ENCODE data around the gene MIF. TPM values are rescaled to one million over a fixed set of nuclear protein-coding genes. Genes with fewer than 3 reads are reported as not detected.
"Not testable (repeated sequence)": the region's sequence is repeated elsewhere in the genome, so short reads cannot be mapped to it uniquely, and the experiment has no call there.

Gene MIF
- total RNA-seq, 6 experiments from 2014 or later = 79.4 to 561 (median 307) TPM

- 100% methylated on average over 4 of the region's 6 CpGs for WGBS (ENCODE audit: insufficient coverage, low coverage, low lambda C conversion rate, missing lambda C conversion rate)
- Histone ChIP-seq H3K36me3 (peaks cover 0 to 33% (median 10%) of the 10 kb centered on the region in 4 donors), H3K4me1 (peaks cover 0 to 3% (median 0%) of the 10 kb centered on the region in 4 donors), H3K27ac (no peak overlapping the region), H3K27me3 (no peaks in the 10 kb centered on the region), H3K4me3 (no peak overlapping the region), H3K9me3 (no peaks in the 10 kb centered on the region)
- no peak for ATAC-seq
- intact Hi-C loops (cut with DNase I) = no loop called here
- no peak for TF ChIP-seq POLR2A (IDR thresholded peaks at IDR 0.05)
- TF ChIP-seq CTCF (IDR thresholded peaks at IDR 0.05) = no peak
- no peak for DNase-seq
These were observed 30.9 kb downstream of the MIF start for GRCh38 chr22:23925020-23925606.

GRCh38 chr22:23926561-23926960, 32.4 kb downstream of the MIF start:
- TF ChIP-seq POLR2A (IDR thresholded peaks at IDR 0.05) = no peak
- no peak for TF ChIP-seq CTCF (IDR thresholded peaks at IDR 0.05)
- Histone ChIP-seq H3K4me3 (no peak overlapping the region), H3K4me1 (no peaks in the 10 kb centered on the region), H3K27me3 (no peaks in the 10 kb centered on the region), H3K27ac (no peak overlapping the region), H3K9me3 (no peaks in the 10 kb centered on the region), H3K36me3 (peaks cover 0 to 33% (median 10%) of the 10 kb centered on the region in 4 donors)
- intact Hi-C loops (cut with DNase I) = no loop called here
- ATAC-seq (peak in 1 of 4 donors; percentile 20), DNase-seq (peak in 1 of 3 donors; percentile 36)
- WGBS (ENCODE audit: insufficient coverage, low coverage, low lambda C conversion rate, missing lambda C conversion rate) = 66% methylated on average over 11 of the region's 14 CpGs

- Histone ChIP-seq H3K36me3 (no peaks in the 10 kb centered on the region), H3K27me3 (no peaks in the 10 kb centered on the region), H3K9me3 (no peaks in the 10 kb centered on the region), H3K27ac (no peak overlapping the region), H3K4me1 (no peaks in the 10 kb centered on the region), H3K4me3 (no peak overlapping the region)
- DNase-seq (no peak), ATAC-seq (peak in 2 of 4 donors; percentile 63 to 68)
- TF ChIP-seq CTCF (IDR thresholded peaks at IDR 0.05) (no peak), POLR2A (IDR thresholded peaks at IDR 0.05) (no peak)
- 52% methylated on average over 5 of the region's 5 CpGs for WGBS (ENCODE audit: insufficient coverage, low coverage, low lambda C conversion rate, missing lambda C conversion rate)
- intact Hi-C loops (cut with DNase I) = no loop called here
These were observed 44.3 kb downstream of the MIF start for GRCh38 chr22:23938328-23939016.

GRCh38 chr22:23939017-23939357, 44.8 kb downstream of the MIF start:
- TF ChIP-seq CTCF (IDR thresholded peaks at IDR 0.05) = no peak
- TF ChIP-seq POLR2A (IDR thresholded peaks at IDR 0.05) = no peak
- H3K9me3 ChIP-seq = no peaks in the 10 kb centered on the region
- no peak overlapping the region for H3K4me3 ChIP-seq
- intact Hi-C loops (cut with DNase I) = no loop called here
- ATAC-seq (no peak), DNase-seq (no peak)
- WGBS (ENCODE audit: insufficient coverage, low coverage, low lambda C conversion rate, missing lambda C conversion rate) = 67% methylated on average over 3 of the region's 3 CpGs
- H3K36me3 ChIP-seq = no peaks in the 10 kb centered on the region
- H3K27me3 ChIP-seq = no peaks in the 10 kb centered on the region
- no peaks in the 10 kb centered on the region for H3K4me1 ChIP-seq
- no peak overlapping the region for H3K27ac ChIP-seq

GRCh38 chr22:23940166-23940565, 46.0 kb downstream of the MIF start:
- H3K36me3 ChIP-seq; intact Hi-C loops (cut with DNase I); H3K9me3 ChIP-seq; ATAC-seq; DNase-seq; H3K27ac ChIP-seq; H3K4me1 ChIP-seq; H3K27me3 ChIP-seq; H3K4me3 ChIP-seq: not testable (repeated sequence)
- WGBS (ENCODE audit: insufficient coverage, low coverage, low lambda C conversion rate, missing lambda C conversion rate) = no CpG with 5 or more reads among the region's 14 CpGs

Measured in right lobe of liver (tissue), 6 donors.